Neutrophil (primary cell): Measurements from ENCODE around the gene TLX2.
A peak's percentile ranks its signal among the peaks of the same experiment; 100 is the strongest.
"Not testable (repeated sequence)": the region's sequence is repeated elsewhere in the genome, so short reads cannot be mapped to it uniquely, and the experiment has no call there.

Experiments
- H3K27ac ChIP-seq: fragments of 200-600 bp; sonication (generic); 2 replicates; pipeline ENCODE4 v1.5.1; 2016; ENCODE audit warnings: mild to moderate bottlenecking, moderate library complexity
- H3K27me3 ChIP-seq: fragments of 200-600 bp; sonication (generic); 2 replicates; pipeline ENCODE4 v1.6.0; 2016; ENCODE audit warnings: mild to moderate bottlenecking
- H3K36me3 ChIP-seq: fragments of 200-600 bp; sonication (generic); 2 replicates; pipeline ENCODE4 v1.5.1; 2017
- H3K4me1 ChIP-seq, 2 experiments: fragments of 200-600 bp in 1 of 2; sonication (generic) in 1 of 2; 1 replicate in 1 of 2; 2 replicates in 1 of 2; pipeline versions ENCODE4 v1.5.1 to v1.6.1; 2013 to 2016; ENCODE audit warnings: low read depth in 1 of 2, low read length in 1 of 2, mild to moderate bottlenecking in 1 of 2, moderate library complexity in 1 of 2; ENCODE audit not compliant: control insufficient read depth in 1 of 2, insufficient read depth in 1 of 2
- H3K4me3 ChIP-seq, 2 experiments: fragments of 200-600 bp in 1 of 2; sonication (generic) in 1 of 2; 1 replicate in 1 of 2; 2 replicates in 1 of 2; pipeline ENCODE4 v1.5.1; 2013 to 2016; ENCODE audit warnings: low read depth in 1 of 2, low read length in 1 of 2, mild to moderate bottlenecking in 1 of 2, moderate library complexity in 1 of 2
- H3K9me3 ChIP-seq: fragments of 200-600 bp; sonication (generic); 2 replicates; pipeline ENCODE4 v1.5.1; 2016
- TF ChIP-seq, protein P1 (sequence below): fragments of 200-600 bp; sonication (generic); IDR thresholded peaks from 2 replicates; pipeline ENCODE4 v1.5.1; 2016; ENCODE audit warnings: antibody characterized with exemption

Gene TLX2

GRCh38 chr2:74556159-74556558 lies 41.9 kb downstream of the TLX2 start:
- peaks cover 18% of the 10 kb centered on the region for H3K36me3 ChIP-seq
- peaks cover 67 to 70% of the 10 kb centered on the region in 2 experiments for H3K4me1 ChIP-seq
- H3K27ac ChIP-seq, result peak overlapping the region; percentile 85
- no peaks in the 10 kb centered on the region for H3K9me3 ChIP-seq
- TF ChIP-seq, protein P1, sequence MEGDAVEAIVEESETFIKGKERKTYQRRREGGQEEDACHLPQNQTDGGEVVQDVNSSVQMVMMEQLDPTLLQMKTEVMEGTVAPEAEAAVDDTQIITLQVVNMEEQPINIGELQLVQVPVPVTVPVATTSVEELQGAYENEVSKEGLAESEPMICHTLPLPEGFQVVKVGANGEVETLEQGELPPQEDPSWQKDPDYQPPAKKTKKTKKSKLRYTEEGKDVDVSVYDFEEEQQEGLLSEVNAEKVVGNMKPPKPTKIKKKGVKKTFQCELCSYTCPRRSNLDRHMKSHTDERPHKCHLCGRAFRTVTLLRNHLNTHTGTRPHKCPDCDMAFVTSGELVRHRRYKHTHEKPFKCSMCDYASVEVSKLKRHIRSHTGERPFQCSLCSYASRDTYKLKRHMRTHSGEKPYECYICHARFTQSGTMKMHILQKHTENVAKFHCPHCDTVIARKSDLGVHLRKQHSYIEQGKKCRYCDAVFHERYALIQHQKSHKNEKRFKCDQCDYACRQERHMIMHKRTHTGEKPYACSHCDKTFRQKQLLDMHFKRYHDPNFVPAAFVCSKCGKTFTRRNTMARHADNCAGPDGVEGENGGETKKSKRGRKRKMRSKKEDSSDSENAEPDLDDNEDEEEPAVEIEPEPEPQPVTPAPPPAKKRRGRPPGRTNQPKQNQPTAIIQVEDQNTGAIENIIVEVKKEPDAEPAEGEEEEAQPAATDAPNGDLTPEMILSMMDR, result no peak
- no peaks in the 10 kb centered on the region for H3K27me3 ChIP-seq
- peak overlapping the region; percentile 92 to 97 for H3K4me3 ChIP-seq

DNA sequence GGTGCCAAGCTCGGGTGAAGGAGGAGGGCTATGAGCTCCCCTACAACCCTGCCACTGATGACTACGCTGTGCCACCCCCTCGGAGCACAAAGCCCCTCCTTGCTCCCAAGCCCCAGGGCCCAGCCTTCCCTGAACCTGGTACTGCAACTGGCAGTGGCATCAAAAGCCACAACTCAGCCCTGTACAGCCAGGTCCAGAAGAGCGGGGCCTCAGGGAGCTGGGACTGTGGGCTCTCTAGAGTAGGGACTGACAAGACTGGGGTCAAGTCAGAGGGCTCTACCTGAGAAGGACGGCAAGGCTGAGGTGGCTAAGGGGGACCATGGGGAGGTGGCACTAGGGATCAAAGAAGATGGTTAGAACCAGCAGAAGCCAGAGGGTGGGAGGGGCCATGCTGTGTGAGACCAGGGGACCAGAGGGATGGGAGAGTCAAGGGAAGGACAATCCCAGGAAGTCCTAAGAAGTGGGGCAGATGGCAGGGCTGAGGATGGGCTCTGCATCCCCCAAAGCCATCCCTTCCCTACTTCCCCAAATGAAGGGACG lies 42.7 kb downstream of the TLX2 start:
- H3K9me3 ChIP-seq, result no peaks in the 10 kb centered on the region
- peak overlapping the region; percentile 85 for H3K27ac ChIP-seq
- TF ChIP-seq, protein P1, result no peak
- peaks cover 67 to 72% of the 10 kb centered on the region in 2 experiments for H3K4me1 ChIP-seq
- peaks cover 18% of the 10 kb centered on the region for H3K36me3 ChIP-seq
- peak overlapping the region; percentile 4 to 92 for H3K4me3 ChIP-seq
- no peaks in the 10 kb centered on the region for H3K27me3 ChIP-seq

DNA sequence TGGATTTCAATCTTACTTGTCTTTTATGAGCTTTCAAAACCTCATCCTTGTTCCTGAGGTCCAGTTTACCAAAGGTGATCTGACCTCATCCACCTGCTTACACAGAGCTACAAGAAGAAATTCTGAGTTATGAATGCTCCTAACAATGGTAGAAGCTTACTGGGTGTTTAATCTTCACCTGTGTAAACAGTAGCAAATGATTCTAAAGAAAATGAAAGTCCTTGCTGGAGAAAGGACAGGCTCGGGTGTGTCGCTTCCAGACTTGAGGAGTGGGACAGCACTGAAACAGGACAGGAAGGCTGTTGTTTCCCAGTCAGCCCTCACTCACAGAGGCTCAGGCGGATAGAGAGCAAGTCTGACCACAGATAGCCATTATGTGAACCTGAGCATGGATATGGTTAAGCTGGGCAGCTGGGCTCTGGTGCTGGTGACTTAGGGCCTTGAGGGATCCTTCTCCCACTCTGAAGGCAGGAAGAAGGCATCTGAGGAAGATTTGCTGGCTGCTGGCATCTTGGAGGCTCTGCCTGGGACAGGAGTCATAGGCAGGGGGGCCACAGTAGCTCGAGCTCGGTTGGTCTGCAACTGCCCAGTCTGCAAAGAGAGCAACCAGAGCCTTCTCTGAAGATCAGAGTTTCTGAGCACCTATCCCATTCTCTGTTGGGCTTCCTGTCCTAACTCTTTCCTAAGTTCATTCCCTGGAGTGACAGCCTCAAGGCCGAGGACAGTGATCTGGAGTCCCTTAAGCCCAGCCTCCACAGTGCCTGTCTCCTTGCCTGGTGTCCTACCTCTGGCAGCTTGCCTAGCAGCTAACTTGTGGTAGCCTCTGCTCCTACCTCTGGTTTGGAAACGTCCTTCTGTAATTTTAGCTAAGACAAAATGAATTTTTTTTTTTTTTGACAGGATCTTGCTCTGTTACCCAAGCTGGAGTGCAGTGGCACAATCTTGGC lies 44.3 kb downstream of the TLX2 start:
- Histone ChIP-seq H3K9me3 (no peaks in the 10 kb centered on the region), H3K27me3 (no peaks in the 10 kb centered on the region), H3K4me1 (peaks cover 69 to 74% of the 10 kb centered on the region in 2 experiments), H3K27ac (peak overlapping the region; percentile 85), H3K4me3 (no peak overlapping the region), H3K36me3 (peaks cover 18% of the 10 kb centered on the region)
- TF ChIP-seq, protein P1, result no peak

GRCh38 chr2:74559912-74560311 lies 45.7 kb downstream of the TLX2 start:
- peaks cover 65 to 68% of the 10 kb centered on the region in 2 experiments for H3K4me1 ChIP-seq
- no peak overlapping the region for H3K4me3 ChIP-seq
- no peaks in the 10 kb centered on the region for H3K27me3 ChIP-seq
- H3K9me3 ChIP-seq, result no peaks in the 10 kb centered on the region
- TF ChIP-seq, protein P1, result no peak
- peak overlapping the region; percentile 85 for H3K27ac ChIP-seq
- peaks cover 18% of the 10 kb centered on the region for H3K36me3 ChIP-seq

- Histone ChIP-seq H3K27ac (peak overlapping the region; percentile 85), H3K4me3 (no peak overlapping the region), H3K27me3 (no peaks in the 10 kb centered on the region), H3K9me3 (no peaks in the 10 kb centered on the region), H3K4me1 (peaks cover 63% of the 10 kb centered on the region in 2 experiments), H3K36me3 (peaks cover 18% of the 10 kb centered on the region)
- TF ChIP-seq, protein P1, result no peak
Observed at GRCh38 chr2:74560591-74560990, 46.3 kb downstream of the TLX2 start.

DNA sequence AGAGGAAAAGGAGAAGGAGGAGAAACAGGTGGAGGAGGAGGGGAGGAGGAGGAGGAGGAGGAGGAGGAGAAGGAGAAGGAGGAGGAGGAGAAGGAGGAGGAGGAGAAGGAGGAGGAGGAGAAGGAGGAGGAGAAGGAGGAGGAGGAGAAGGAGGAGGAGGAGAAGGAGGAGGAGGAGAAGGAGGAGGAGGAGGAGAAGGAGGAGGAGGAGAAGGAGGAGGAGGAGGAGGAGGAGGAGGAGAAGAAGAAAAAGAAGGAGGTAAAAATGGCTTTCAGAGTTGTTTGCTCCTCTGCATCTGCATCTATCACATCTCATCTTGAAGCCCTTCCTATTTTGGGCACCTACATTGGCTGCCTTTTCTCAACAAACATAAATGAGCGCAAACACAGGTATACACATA lies 46.8 kb downstream of the TLX2 start:
- not testable (repeated sequence) for H3K9me3 ChIP-seq, H3K4me3 ChIP-seq, H3K27me3 ChIP-seq
- Histone ChIP-seq H3K27ac (peak overlapping the region; percentile 85), H3K4me1 (peaks cover 58 to 59% of the 10 kb centered on the region in 2 experiments), H3K36me3 (peaks cover 18% of the 10 kb centered on the region)
